Heart left ventricle (tissue), 16 donors: Measurements from ENCODE around the gene SMTNL1. TPM values are rescaled to one million over a fixed set of nuclear protein-coding genes. Genes with fewer than 3 reads are reported as not detected.

Experiments used
- ATAC-seq, 4 donors: fragments of 200-7000 bp; cut with Tn5 transposase; one replicate each; pipeline ENCODE4 v1.9.1; 2020 to 2022; ENCODE audit warnings: moderate library complexity in 4 of 4, mild to moderate bottlenecking in 3 of 4, moderate number of reproducible peaks in 1 of 4
- DNase-seq, 5 donors: peaks; one replicate each; pipeline ENCODE4 v3.0.0-alpha.2; 2020
- H3K27ac ChIP-seq, 12 donors: fragments of 200-600 bp; sonication (generic) in 4 of 12; one replicate each; pipeline versions ENCODE4 v1.5.0 to v1.8.0; 2016 to 2022; ENCODE audit warnings: mild to moderate bottlenecking in 2 of 12
- H3K27me3 ChIP-seq, 9 donors: fragments of 200-600 bp; sonication (generic) in 2 of 9; one replicate each; pipeline versions ENCODE4 v1.5.1 to v1.8.0; 2016 to 2022; ENCODE audit warnings: mild to moderate bottlenecking in 3 of 9
- H3K36me3 ChIP-seq, 9 donors: fragments of 200-600 bp; sonication (generic) in 2 of 9; one replicate each; pipeline versions ENCODE4 v1.5.0 to v1.8.0; 2018 to 2022; ENCODE audit warnings: mild to moderate bottlenecking in 2 of 9
- H3K4me1 ChIP-seq, 12 donors: fragments of 200-600 bp; sonication (generic) in 4 of 12; one replicate each; pipeline versions ENCODE4 v1.5.0 to v1.8.0; 2016 to 2022; ENCODE audit warnings: mild to moderate bottlenecking in 3 of 12
- H3K4me3 ChIP-seq, 12 donors: fragments of 200-600 bp; sonication (generic) in 4 of 12; one replicate each; pipeline versions ENCODE4 v1.5.0 to v1.8.0; 2017 to 2022; ENCODE audit warnings: mild to moderate bottlenecking in 9 of 12, moderate library complexity in 4 of 12
- H3K9me3 ChIP-seq, 12 donors: fragments of 200-600 bp; sonication (generic) in 4 of 12; one replicate each; pipeline versions ENCODE4 v1.5.0 to v1.8.0; 2016 to 2022; ENCODE audit warnings: mild to moderate bottlenecking in 1 of 12
- CTCF ChIP-seq, 12 donors: fragments of 200-600 bp; sonication (generic) in 4 of 12; IDR thresholded peaks; one replicate each; pipeline versions ENCODE4 v1.5.0 to v1.8.0; 2018 to 2022; ENCODE audit warnings: antibody characterized with exemption in 12 of 12, mild to moderate bottlenecking in 5 of 12
- POLR2A ChIP-seq, 2 donors: fragments of 450-650 bp; IDR thresholded peaks; one replicate each; pipeline ENCODE4 v1.6.1; 2017; ENCODE audit warnings: antibody characterized with exemption in 2 of 2, mild to moderate bottlenecking in 2 of 2, moderate library complexity in 2 of 2
- WGBS, 4 donors: extraction: QIAGEN DNeasy Blood & Tissue Kit in 2 of 4; methylation state at CpG; one replicate each; pipeline versions ENCODE4 v1.1.5 to v1.1.7; 2013 to 2018; 5-methylcytosine and 5-hydroxymethylcytosine counted together
- intact Hi-C, 10 donors: fragments of 100-400 bp; cut with DNase I; formaldehyde crosslinking; loops; one replicate each; pipeline versions ENCODE4 v1.11.1 to v1.14.2; 2022
- polyA plus RNA-seq, 2 donors: library from polyadenylated mRNA; stranded (reverse); fragments of 200-250 nt; gene quantifications; one replicate each; pipeline ENCODE4 v1.2.3, GENCODE V29; 2013
- total RNA-seq, 9 donors: library from RNA; depleted of rRNA in 2 of 9; stranded (reverse); fragments of >200 nt in 2 of 9; fragmentation: NEBNext Ultra II Directional in 3 of 9; extraction: Animal tissue kit (Norgen Biotek cat#: 25700) in 3 of 9; gene quantifications; one replicate each; pipeline versions ENCODE4 v1.1.0 to v1.2.4, GENCODE V29; 2016 to 2023
- donor health status: ischemic (EF 13 %, LVEDD 7.1; RV severe dilation, severe dysfunction).
- donor health status: healthy with polysubstance abuse.
- donor health status: DM: no; HTN: yes; CAD: no.
- donor health status: DM: no; HTN: no; CAD: no.
- donor health status: ischemic (EF 25% LVEDD 6.9; RV normal size, moderate dysfunction).
- donor health status: ischemic (EF 25% LVEDD 5.7; RV mildly dilated, moderate dysfunction).
- donor health status: healthy.
- donor health status: DM: yes; HTN: yes; CAD: no.
- donor health status: ischemic (EF 35%, LVEDD 5.7; RV mildly dilated, moderate dysfunction).
- donor health status: nonischemic (EF 11% LVEDD 7.7; RV severe dilation, severe dysfunction).
- donor health status: DM: yes; HTN: yes; CAD: no.
- donor health status: PGD.
- donor health status: ischemic (EF 29% LVEDD 5.4; RV normal size, mild dysfunction).
- donor health status: nonischemic (EF 23%, LVEDD 6.1; RV moderate dilation, normal function).

The SMTNL1 gene
- total and polyA plus RNA-seq, 11 donors, result not detected

DNA sequence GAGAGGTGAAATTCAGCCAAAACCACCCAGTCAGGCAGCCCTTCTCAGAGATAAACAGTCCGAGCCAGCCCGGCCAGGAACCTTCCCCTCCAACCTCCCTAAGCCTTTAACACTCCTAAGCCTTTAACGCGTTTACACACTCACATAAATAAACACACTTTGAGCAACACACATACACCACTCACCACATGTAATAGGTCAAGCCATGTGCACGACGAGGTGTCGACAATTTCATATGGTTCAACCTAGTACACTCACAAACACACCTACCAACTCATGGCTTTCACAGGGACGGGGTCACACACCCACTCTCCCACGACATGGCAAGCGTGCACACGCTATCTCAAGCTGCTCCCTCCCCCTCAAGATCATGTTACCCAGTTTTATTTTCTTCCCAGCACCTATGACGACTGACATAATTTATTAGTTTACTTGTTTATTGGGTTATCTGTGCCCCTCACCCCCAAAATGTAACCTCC, 37.4 kb upstream of the SMTNL1 start:
- DNase-seq, result no peak
- Histone ChIP-seq H3K4me1 (peaks cover 5 to 35% (median 20%) of the 10 kb centered on the region in 12 donors), H3K27ac (peak overlapping the region; percentile 53 to 89 (median 81)), H3K4me3 (peak overlapping the region in 10 of 12 donors; percentile 27 to 50 (median 42)), H3K36me3 (peaks cover 0 to 22% (median 0%) of the 10 kb centered on the region in 9 donors), H3K27me3 (no peaks in the 10 kb centered on the region), H3K9me3 (no peaks in the 10 kb centered on the region)
- intact Hi-C loops, result loop anchor here in 3 of 10 donors (2.0 to 10.0 kb wide), 4 partner anchors 15 to 145 kb away; partner anchors contain the start of genes SLC43A1 (in 2 of the 3), TIMM10 (in 1 of the 3) and YPEL4 (in 1 of the 3)
- WGBS, 4 donors, result 29 to 35% (median 33%) methylated on average over 12 of the region's 12 CpGs
- ATAC-seq, result peak in 2 of 4 donors; percentile 5 to 20
- TF ChIP-seq CTCF (IDR thresholded peaks at IDR 0.05) (no peak), POLR2A (IDR thresholded peaks at IDR 0.05) (no peak)

- WGBS, 4 donors, result 62 to 70% (median 66%) methylated on average over 8 of the region's 8 CpGs
- no peaks in the 10 kb centered on the region for H3K9me3 ChIP-seq
- DNase-seq, result peak in 3 of 5 donors; percentile 30 to 56 (median 32)
- H3K4me3 ChIP-seq, result no peak overlapping the region
- H3K36me3 ChIP-seq, result peaks cover 0 to 27% (median 0%) of the 10 kb centered on the region in 9 donors
- TF ChIP-seq POLR2A (IDR thresholded peaks at IDR 0.05) (no peak), CTCF (IDR thresholded peaks at IDR 0.05) (no peak)
- ATAC-seq, result peak in 2 of 4 donors; percentile 4 to 35
- peaks cover 5 to 35% (median 20%) of the 10 kb centered on the region in 12 donors for H3K4me1 ChIP-seq
- intact Hi-C loops, result loop anchor here in 1 of 10 donors (2.0 kb wide), 1 partner anchor 14 kb away; the partner anchor contains the start of gene SLC43A1
- no peaks in the 10 kb centered on the region for H3K27me3 ChIP-seq
- peak overlapping the region; percentile 53 to 89 (median 81) for H3K27ac ChIP-seq
These were observed 36.9 kb upstream of the SMTNL1 start for GRCh38 chr11:57500515-57500914.

- no peak overlapping the region for H3K4me3 ChIP-seq
- intact Hi-C loops, result loop anchor here in 1 of 10 donors (2.0 kb wide), 1 partner anchor 14 kb away; the partner anchor contains the start of gene SLC43A1
- no peak for ATAC-seq
These were observed 36.5 kb upstream of the SMTNL1 start for GRCh38 chr11:57500926-57501325.

More at GRCh38 chr11:57500926-57501325, 36.5 kb upstream of the SMTNL1 start:
- peak overlapping the region in 7 of 12 donors; percentile 47 to 89 (median 81) for H3K27ac ChIP-seq
- peaks cover 5 to 35% (median 20%) of the 10 kb centered on the region in 12 donors for H3K4me1 ChIP-seq
- H3K36me3 ChIP-seq, result peaks cover 0 to 28% (median 0%) of the 10 kb centered on the region in 9 donors
- WGBS, 4 donors, result 92 to 98% (median 94%) methylated on average over 10 to 15 of the region's 15 CpGs
- DNase-seq, result no peak
- H3K27me3 ChIP-seq, result no peaks in the 10 kb centered on the region
- TF ChIP-seq CTCF (IDR thresholded peaks at IDR 0.05) (no peak), POLR2A (IDR thresholded peaks at IDR 0.05) (no peak)
- H3K9me3 ChIP-seq, result no peaks in the 10 kb centered on the region
